ENCODE data around the gene SGCA.

- no peak for TF ChIP-seq CTCF (conservative IDR thresholded peaks at IDR 0.05; ENCODE audit: low read depth, low read length)
- no peak for TF ChIP-seq EZH2 (IDR thresholded peaks at IDR 0.05; ENCODE audit: low read length, unreplicated experiment)
- no peak for TF ChIP-seq EZH2phosphoT487 (IDR thresholded peaks at IDR 0.05; ENCODE audit: borderline replicate concordance, low read length)
Measured at GRCh38 chr17:50182783-50183420, 17.1 kb downstream of the SGCA start.
